ENCODE data around the gene DBH.

DNA sequence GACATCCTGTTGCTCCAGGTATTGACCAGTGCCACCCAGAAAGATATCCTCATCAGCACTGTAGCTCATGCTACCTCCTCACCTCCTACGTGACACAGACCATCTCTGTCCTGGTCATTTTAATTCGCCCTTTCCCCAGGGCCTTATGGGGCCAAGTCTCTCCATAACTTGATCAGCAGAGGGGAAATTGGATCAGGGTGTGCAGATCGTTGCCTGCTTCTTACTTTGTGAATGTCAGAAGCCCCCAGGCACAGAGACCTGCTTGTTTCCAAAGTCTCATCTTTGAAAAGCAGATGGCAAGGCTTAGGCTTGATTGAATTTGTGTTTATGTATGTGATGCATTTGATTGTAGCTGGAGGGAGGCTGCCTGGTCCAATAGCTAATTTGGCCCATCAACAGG, 8.8 kb upstream of the DBH start:
- TF ChIP-seq, protein P1, sequence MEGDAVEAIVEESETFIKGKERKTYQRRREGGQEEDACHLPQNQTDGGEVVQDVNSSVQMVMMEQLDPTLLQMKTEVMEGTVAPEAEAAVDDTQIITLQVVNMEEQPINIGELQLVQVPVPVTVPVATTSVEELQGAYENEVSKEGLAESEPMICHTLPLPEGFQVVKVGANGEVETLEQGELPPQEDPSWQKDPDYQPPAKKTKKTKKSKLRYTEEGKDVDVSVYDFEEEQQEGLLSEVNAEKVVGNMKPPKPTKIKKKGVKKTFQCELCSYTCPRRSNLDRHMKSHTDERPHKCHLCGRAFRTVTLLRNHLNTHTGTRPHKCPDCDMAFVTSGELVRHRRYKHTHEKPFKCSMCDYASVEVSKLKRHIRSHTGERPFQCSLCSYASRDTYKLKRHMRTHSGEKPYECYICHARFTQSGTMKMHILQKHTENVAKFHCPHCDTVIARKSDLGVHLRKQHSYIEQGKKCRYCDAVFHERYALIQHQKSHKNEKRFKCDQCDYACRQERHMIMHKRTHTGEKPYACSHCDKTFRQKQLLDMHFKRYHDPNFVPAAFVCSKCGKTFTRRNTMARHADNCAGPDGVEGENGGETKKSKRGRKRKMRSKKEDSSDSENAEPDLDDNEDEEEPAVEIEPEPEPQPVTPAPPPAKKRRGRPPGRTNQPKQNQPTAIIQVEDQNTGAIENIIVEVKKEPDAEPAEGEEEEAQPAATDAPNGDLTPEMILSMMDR (IDR thresholded peaks at IDR 0.05) = no peak
- TF ChIP-seq ZFX (IDR thresholded peaks at IDR 0.05; ENCODE audit: borderline replicate concordance) = no peak
